Measurements from ENCODE around the gene ASCL5.

GRCh38 chr1:201090541-201090940, 36.4 kb downstream of the ASCL5 start:
- TF ChIP-seq POLR2A (IDR thresholded peaks at IDR 0.05; ENCODE audit: low read length) (no peak), GATA1 (IDR thresholded peaks at IDR 0.05; ENCODE audit: low read depth, low read length) (no peak)

Measured in erythroblast (primary cell).